HG03280 (cell line): ENCODE measurements around the gene KLHDC10.
A peak's percentile ranks its signal among the peaks of the same experiment; 100 is the strongest.
"Not testable (repeated sequence)": the region's sequence is repeated elsewhere in the genome, so short reads cannot be mapped to it uniquely, and the experiment has no call there.

Experiments
- ATAC-seq: cut with Tn5 transposase; IDR thresholded peaks from one replicate; pipeline ENCODE4 v1.9.1; 2021; ENCODE audit warnings: mild to moderate bottlenecking, moderate library complexity; ENCODE audit not compliant: unreplicated experiment

The KLHDC10 gene

GRCh38 chr7:130069978-130070860 is at the start of gene KLHDC10:
KLHDC10 (plus strand) TSS chr7:130070534; CDS start chr7:130070644, 110 bp downstream.
- peak; percentile 97 for ATAC-seq

- no peak for ATAC-seq
Observed at GRCh38 chr7:130021105-130021834, 49.1 kb upstream of the KLHDC10 start.

- no peak for ATAC-seq
Observed at GRCh38 chr7:130022115-130022514, 48.2 kb upstream of the KLHDC10 start.

- ATAC-seq = no peak
Observed at GRCh38 chr7:130022623-130023175, 47.6 kb upstream of the KLHDC10 start.

GRCh38 chr7:130024390-130024789 is 45.9 kb upstream of the KLHDC10 start:
- no peak for ATAC-seq

GRCh38 chr7:130032698-130033097 is 37.6 kb upstream of the KLHDC10 start:
- no peak for ATAC-seq

- ATAC-seq = no peak
Observed at GRCh38 chr7:130037703-130038102, 32.6 kb upstream of the KLHDC10 start.

- no peak for ATAC-seq
Observed at GRCh38 chr7:130040576-130040975, 29.8 kb upstream of the KLHDC10 start.

- ATAC-seq = no peak
Observed at GRCh38 chr7:130047831-130048230, 22.5 kb upstream of the KLHDC10 start.

GRCh38 chr7:130048906-130049305 is 21.4 kb upstream of the KLHDC10 start:
- no peak for ATAC-seq

- not testable (repeated sequence) for ATAC-seq
Observed at GRCh38 chr7:130052250-130052649, 18.1 kb upstream of the KLHDC10 start.

- ATAC-seq = not testable (repeated sequence)
Observed at GRCh38 chr7:130055198-130055597, 15.1 kb upstream of the KLHDC10 start.

- no peak for ATAC-seq
Observed at GRCh38 chr7:130062246-130062645, 8.1 kb upstream of the KLHDC10 start.

- no peak for ATAC-seq
Observed at GRCh38 chr7:130063036-130063435, 7.3 kb upstream of the KLHDC10 start.

GRCh38 chr7:130064580-130064926 is 5.8 kb upstream of the KLHDC10 start:
- ATAC-seq = not testable (repeated sequence)

GRCh38 chr7:130065500-130066152 is 4.7 kb upstream of the KLHDC10 start:
- ATAC-seq = no peak

- no peak for ATAC-seq
Observed at GRCh38 chr7:130069179-130069977, 956 bp upstream of the KLHDC10 start.

- peak; percentile 4 for ATAC-seq
Observed at GRCh38 chr7:130070861-130071622, 708 bp downstream of the KLHDC10 start.
